Gastroesophageal sphincter (tissue), 4 donors: ENCODE data around the gene ATPAF1. TPM values are rescaled to one million over a fixed set of nuclear protein-coding genes. Genes with fewer than 3 reads are reported as not detected.

Experiments
- ATAC-seq: fragments of 150-250 bp; one replicate; pipeline ENCODE4 v1.9.1; 2016; ENCODE audit warnings: mild to moderate bottlenecking, moderate library complexity
- H3K27ac ChIP-seq, 4 donors: fragments of 200-600 bp; sonication (generic) in 3 of 4; 1 replicate in 3 of 4; 2 replicates in 1 of 4; pipeline ENCODE4 v1.5.1; 2016 to 2019
- H3K27me3 ChIP-seq: fragments of 200-600 bp; sonication (generic); one replicate; pipeline ENCODE4 v1.5.1; 2019
- H3K36me3 ChIP-seq, 2 donors: fragments of 200-600 bp; sonication (generic); one replicate each; pipeline ENCODE4 v1.5.1; 2019; ENCODE audit warnings: control low read depth in 1 of 2
- H3K4me1 ChIP-seq, 3 donors: fragments of 200-600 bp; sonication (generic); 1 replicate in 2 of 3; 2 replicates in 1 of 3; pipeline ENCODE4 v1.5.1; 2016 to 2019; ENCODE audit warnings: control low read depth in 2 of 3
- H3K4me3 ChIP-seq, 2 donors: fragments of 200-600 bp; sonication (generic); one replicate each; pipeline ENCODE4 v1.5.1; 2019; ENCODE audit warnings: mild to moderate bottlenecking in 1 of 2, moderate library complexity in 1 of 2
- H3K9me3 ChIP-seq, 3 donors: fragments of 200-600 bp; sonication (generic); one replicate each; pipeline ENCODE4 v1.5.1; 2017 to 2019; ENCODE audit warnings: control low read depth in 2 of 3
- EP300 ChIP-seq: sonication (generic); formaldehyde crosslinking; IDR thresholded peaks from one replicate; pipeline ENCODE4 v1.6.1; 2017; ENCODE audit warnings: antibody characterized with exemption, mild to moderate bottlenecking
- POLR2A ChIP-seq, 2 donors: fragments of 450-650 bp; IDR thresholded peaks; one replicate each; pipeline ENCODE4 v1.6.1; 2017; ENCODE audit warnings: antibody characterized with exemption in 2 of 2, mild to moderate bottlenecking in 2 of 2, moderate library complexity in 1 of 2
- POLR2AphosphoS5 ChIP-seq: sonication (generic); formaldehyde crosslinking; IDR thresholded peaks from one replicate; pipeline ENCODE4 v1.6.1; 2017; ENCODE audit warnings: antibody characterized with exemption
- WGBS, 2 donors: methylation state at CpG; one replicate each; pipeline ENCODE4 v1.1.5; 2018; ENCODE audit warnings: low coverage in 1 of 2; 5-methylcytosine and 5-hydroxymethylcytosine counted together
- total RNA-seq, 4 donors: library from RNA; depleted of rRNA; stranded (reverse); fragments of >200 nt; gene quantifications; one replicate each; pipeline ENCODE4 v1.1.0, GENCODE V29; 2016
- TF ChIP-seq, protein P1 (sequence below), 4 experiments: fragments of 200-600 bp in 2 of 4; fragments of 450-650 bp in 2 of 4; sonication (generic) in 1 of 4; IDR thresholded peaks; one replicate each; pipeline ENCODE4 v1.5.1; 2017 to 2019; ENCODE audit warnings: antibody characterized with exemption in 4 of 4, mild to moderate bottlenecking in 2 of 4, moderate library complexity in 2 of 4

The ATPAF1 gene
- total RNA-seq, 4 donors from 2014 or later: 61.7 to 101 (median 81.8) TPM

DNA sequence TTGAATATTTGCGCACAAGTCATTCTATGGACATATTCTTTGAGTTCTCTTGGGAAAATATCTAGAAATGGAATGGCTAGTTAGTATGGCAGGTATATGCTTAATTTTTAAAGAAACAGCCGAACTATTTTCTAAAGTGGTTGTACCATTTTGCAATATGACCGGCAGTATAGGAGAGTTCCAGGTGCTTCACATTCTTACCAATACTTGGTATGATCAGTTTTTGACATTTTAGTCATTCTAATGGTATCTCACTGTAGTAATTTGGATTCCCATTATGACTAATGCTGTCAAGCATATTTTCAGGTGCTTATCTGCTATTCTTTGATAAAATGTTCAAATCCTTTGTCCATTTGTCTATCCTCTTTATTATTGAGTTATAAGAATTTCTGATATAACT, 20.6 kb downstream of the ATPAF1 start:
- no peak for ATAC-seq
- no peak for TF ChIP-seq EP300
- TF ChIP-seq POLR2A (IDR thresholded peaks at IDR 0.05): no peak
- no peak for TF ChIP-seq POLR2AphosphoS5
- TF ChIP-seq, protein P1, sequence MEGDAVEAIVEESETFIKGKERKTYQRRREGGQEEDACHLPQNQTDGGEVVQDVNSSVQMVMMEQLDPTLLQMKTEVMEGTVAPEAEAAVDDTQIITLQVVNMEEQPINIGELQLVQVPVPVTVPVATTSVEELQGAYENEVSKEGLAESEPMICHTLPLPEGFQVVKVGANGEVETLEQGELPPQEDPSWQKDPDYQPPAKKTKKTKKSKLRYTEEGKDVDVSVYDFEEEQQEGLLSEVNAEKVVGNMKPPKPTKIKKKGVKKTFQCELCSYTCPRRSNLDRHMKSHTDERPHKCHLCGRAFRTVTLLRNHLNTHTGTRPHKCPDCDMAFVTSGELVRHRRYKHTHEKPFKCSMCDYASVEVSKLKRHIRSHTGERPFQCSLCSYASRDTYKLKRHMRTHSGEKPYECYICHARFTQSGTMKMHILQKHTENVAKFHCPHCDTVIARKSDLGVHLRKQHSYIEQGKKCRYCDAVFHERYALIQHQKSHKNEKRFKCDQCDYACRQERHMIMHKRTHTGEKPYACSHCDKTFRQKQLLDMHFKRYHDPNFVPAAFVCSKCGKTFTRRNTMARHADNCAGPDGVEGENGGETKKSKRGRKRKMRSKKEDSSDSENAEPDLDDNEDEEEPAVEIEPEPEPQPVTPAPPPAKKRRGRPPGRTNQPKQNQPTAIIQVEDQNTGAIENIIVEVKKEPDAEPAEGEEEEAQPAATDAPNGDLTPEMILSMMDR (IDR thresholded peaks at IDR 0.05): no peak
- 97 to 100% methylated on average over 2 to 3 of the region's 3 CpGs for WGBS, 2 donors
- Histone ChIP-seq H3K4me3 (no peak overlapping the region), H3K27me3 (no peaks in the 10 kb centered on the region), H3K36me3 (peaks cover 0 to 64% of the 10 kb centered on the region in 2 donors), H3K27ac (no peak overlapping the region), H3K9me3 (peaks cover 0 to 12% (median 0%) of the 10 kb centered on the region in 3 donors), H3K4me1 (peaks cover 4 to 35% (median 5%) of the 10 kb centered on the region in 3 donors)

GRCh38 chr1:46646844-46647243, 21.3 kb downstream of the ATPAF1 start:
- Histone ChIP-seq H3K27me3 (no peaks in the 10 kb centered on the region), H3K9me3 (peaks cover 0 to 12% (median 0%) of the 10 kb centered on the region in 3 donors), H3K4me3 (no peak overlapping the region), H3K36me3 (peaks cover 0 to 60% of the 10 kb centered on the region in 2 donors), H3K4me1 (peaks cover 5 to 42% (median 7%) of the 10 kb centered on the region in 3 donors), H3K27ac (no peak overlapping the region)
- TF ChIP-seq EP300 (no peak), POLR2A (IDR thresholded peaks at IDR 0.05) (no peak), POLR2AphosphoS5 (no peak)
- TF ChIP-seq, protein P1 (IDR thresholded peaks at IDR 0.05): no peak
- ATAC-seq: no peak
- 36 to 56% methylated on average over 2 of the region's 2 CpGs for WGBS, 2 donors

GRCh38 chr1:46646331-46646730, 21.8 kb downstream of the ATPAF1 start:
- no peak for ATAC-seq
- 35 to 50% methylated on average over 1 of the region's 1 CpG for WGBS, 2 donors
- TF ChIP-seq POLR2AphosphoS5 (no peak), EP300 (no peak), POLR2A (IDR thresholded peaks at IDR 0.05) (no peak)
- TF ChIP-seq, protein P1 (IDR thresholded peaks at IDR 0.05): no peak
- H3K4me3 ChIP-seq: no peak overlapping the region
- H3K27me3 ChIP-seq: no peaks in the 10 kb centered on the region
- H3K36me3 ChIP-seq: peaks cover 0 to 59% of the 10 kb centered on the region in 2 donors
- peaks cover 0 to 12% (median 0%) of the 10 kb centered on the region in 3 donors for H3K9me3 ChIP-seq
- no peak overlapping the region for H3K27ac ChIP-seq
- H3K4me1 ChIP-seq: peaks cover 5 to 44% (median 7%) of the 10 kb centered on the region in 3 donors

GRCh38 chr1:46645815-46646214, 22.3 kb downstream of the ATPAF1 start:
- no peaks in the 10 kb centered on the region for H3K27me3 ChIP-seq
- TF ChIP-seq POLR2AphosphoS5: no peak
- H3K27ac ChIP-seq: no peak overlapping the region
- no peak for ATAC-seq
- no peak overlapping the region for H3K4me3 ChIP-seq
- WGBS, 2 donors: 96% methylated on average over 4 of the region's 4 CpGs
- peaks cover 5 to 44% (median 7%) of the 10 kb centered on the region in 3 donors for H3K4me1 ChIP-seq
- H3K9me3 ChIP-seq: peaks cover 0 to 12% (median 0%) of the 10 kb centered on the region in 3 donors
- H3K36me3 ChIP-seq: peaks cover 0 to 57% of the 10 kb centered on the region in 2 donors

GRCh38 chr1:46643368-46643775, 24.8 kb downstream of the ATPAF1 start:
- Histone ChIP-seq H3K27ac (peak overlapping the region; percentile 52 to 69 (median 62)), H3K27me3 (no peaks in the 10 kb centered on the region), H3K4me1 (peaks cover 5 to 58% (median 7%) of the 10 kb centered on the region in 3 donors), H3K36me3 (peaks cover 0 to 33% of the 10 kb centered on the region in 2 donors), H3K9me3 (no peaks in the 10 kb centered on the region), H3K4me3 (no peak overlapping the region)
- TF ChIP-seq POLR2AphosphoS5: peak; percentile 81
- TF ChIP-seq, protein P1 (IDR thresholded peaks at IDR 0.05): no peak
- ATAC-seq: no peak
